Nephron (organoid): ENCODE results near the gene RNF113B.

Experiments
- H3K27ac Mint-ChIP-seq, 3 experiments: 2 replicates each; pipeline ENCODE4 v1.8.0; 2020; ENCODE audit warnings: mixed read lengths in 3 of 3, mild to moderate bottlenecking in 2 of 3, moderate library complexity in 1 of 3
- H3K27me3 Mint-ChIP-seq: 2 replicates; pipeline ENCODE4 v1.8.0; 2021; ENCODE audit warnings: low read depth, mild to moderate bottlenecking, moderate library complexity, mixed read lengths
- H3K36me3 Mint-ChIP-seq: 2 replicates; pipeline ENCODE4 v1.8.0; 2020; ENCODE audit warnings: low read depth, mixed read lengths
- H3K4me1 Mint-ChIP-seq: 2 replicates; pipeline ENCODE4 v1.8.0; 2020; ENCODE audit warnings: mixed read lengths
- H3K4me3 Mint-ChIP-seq, 3 experiments: 2 replicates each; pipeline ENCODE4 v1.8.0; 2020; ENCODE audit warnings: mild to moderate bottlenecking in 3 of 3, mixed read lengths in 3 of 3, moderate library complexity in 2 of 3
- H3K9me3 Mint-ChIP-seq: 2 replicates; pipeline ENCODE4 v1.8.0; 2020; ENCODE audit warnings: mixed read lengths
- TF ChIP-seq, protein P1 (sequence below), 3 experiments: fragments of 200-600 bp; sonication (generic); IDR thresholded peaks; one replicate each; pipeline ENCODE4 v1.5.0; 2021; ENCODE audit warnings: antibody characterized with exemption in 3 of 3; ENCODE audit not compliant: unreplicated experiment in 3 of 3

RNF113B gene

DNA sequence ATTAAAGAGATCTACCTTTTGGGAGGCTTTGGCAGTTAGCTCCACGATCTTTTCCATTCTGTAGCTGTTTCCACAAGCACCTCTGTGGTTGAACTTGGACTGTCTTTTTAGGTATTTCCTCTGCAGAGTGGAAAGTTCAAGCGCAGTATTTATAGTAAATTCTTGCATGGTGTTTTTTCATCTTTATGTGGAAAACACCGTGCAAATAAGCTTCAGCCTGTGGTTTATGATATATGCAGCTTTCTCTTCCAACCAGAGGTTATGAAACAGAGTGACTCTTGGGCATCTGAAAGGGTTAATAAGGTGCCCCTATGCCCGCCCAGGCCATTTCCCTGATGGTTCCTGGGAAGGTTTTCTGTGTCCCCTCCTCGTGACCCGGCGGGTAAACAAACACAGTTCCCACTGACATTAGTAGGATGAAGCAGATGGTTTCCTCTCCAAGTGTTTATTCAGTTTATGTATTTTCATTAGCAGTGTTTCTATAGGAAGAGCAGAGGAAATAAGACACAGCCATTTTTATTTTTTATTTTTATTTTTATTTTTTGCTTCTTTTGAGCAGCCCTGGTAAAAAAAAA, 39.7 kb upstream of the RNF113B start:
- peak overlapping the region; percentile 72 to 97 (median 76) for H3K27ac Mint-ChIP-seq
- peak overlapping the region; percentile 31 to 50 (median 41) for H3K4me3 Mint-ChIP-seq
- H3K27me3 Mint-ChIP-seq: no peaks in the 10 kb centered on the region
- H3K36me3 Mint-ChIP-seq: peaks cover 19% of the 10 kb centered on the region
- H3K9me3 Mint-ChIP-seq: no peaks in the 10 kb centered on the region
- TF ChIP-seq, protein P1, sequence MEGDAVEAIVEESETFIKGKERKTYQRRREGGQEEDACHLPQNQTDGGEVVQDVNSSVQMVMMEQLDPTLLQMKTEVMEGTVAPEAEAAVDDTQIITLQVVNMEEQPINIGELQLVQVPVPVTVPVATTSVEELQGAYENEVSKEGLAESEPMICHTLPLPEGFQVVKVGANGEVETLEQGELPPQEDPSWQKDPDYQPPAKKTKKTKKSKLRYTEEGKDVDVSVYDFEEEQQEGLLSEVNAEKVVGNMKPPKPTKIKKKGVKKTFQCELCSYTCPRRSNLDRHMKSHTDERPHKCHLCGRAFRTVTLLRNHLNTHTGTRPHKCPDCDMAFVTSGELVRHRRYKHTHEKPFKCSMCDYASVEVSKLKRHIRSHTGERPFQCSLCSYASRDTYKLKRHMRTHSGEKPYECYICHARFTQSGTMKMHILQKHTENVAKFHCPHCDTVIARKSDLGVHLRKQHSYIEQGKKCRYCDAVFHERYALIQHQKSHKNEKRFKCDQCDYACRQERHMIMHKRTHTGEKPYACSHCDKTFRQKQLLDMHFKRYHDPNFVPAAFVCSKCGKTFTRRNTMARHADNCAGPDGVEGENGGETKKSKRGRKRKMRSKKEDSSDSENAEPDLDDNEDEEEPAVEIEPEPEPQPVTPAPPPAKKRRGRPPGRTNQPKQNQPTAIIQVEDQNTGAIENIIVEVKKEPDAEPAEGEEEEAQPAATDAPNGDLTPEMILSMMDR (IDR thresholded peaks at IDR 0.05; ENCODE audit: unreplicated experiment in 3 of 3): no peak
- H3K4me1 Mint-ChIP-seq: peaks cover 89% of the 10 kb centered on the region

DNA sequence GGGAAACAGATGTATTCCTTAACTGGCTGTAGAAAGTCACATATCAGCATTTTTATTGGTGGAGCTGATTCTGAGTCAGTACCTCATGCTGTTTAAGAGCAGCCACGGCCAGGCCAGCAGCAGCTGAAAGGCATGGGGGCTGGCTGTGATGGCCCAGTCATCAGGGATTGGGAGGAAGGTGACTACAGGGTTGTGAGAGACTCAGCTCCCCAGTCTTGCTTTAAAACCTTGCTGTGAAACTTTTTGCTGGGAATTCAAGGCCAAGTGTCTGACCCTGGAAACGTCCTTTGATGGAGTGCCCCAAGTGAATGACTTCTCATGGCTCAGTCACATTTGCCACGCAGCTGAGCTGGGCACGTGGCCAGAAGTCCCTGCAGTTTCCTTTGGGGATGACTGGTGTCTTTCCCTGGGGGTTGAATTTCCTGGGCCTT, 39.1 kb upstream of the RNF113B start:
- Mint-ChIP-seq H3K4me3 (peak overlapping the region in 1 of 3 experiments; percentile 15), H3K9me3 (peaks cover 4% of the 10 kb centered on the region), H3K27ac (peak overlapping the region; percentile 97 to 99 (median 97)), H3K36me3 (peaks cover 26% of the 10 kb centered on the region), H3K4me1 (peaks cover 87% of the 10 kb centered on the region), H3K27me3 (no peaks in the 10 kb centered on the region)
- TF ChIP-seq, protein P1 (IDR thresholded peaks at IDR 0.05; ENCODE audit: unreplicated experiment in 3 of 3): no peak

DNA sequence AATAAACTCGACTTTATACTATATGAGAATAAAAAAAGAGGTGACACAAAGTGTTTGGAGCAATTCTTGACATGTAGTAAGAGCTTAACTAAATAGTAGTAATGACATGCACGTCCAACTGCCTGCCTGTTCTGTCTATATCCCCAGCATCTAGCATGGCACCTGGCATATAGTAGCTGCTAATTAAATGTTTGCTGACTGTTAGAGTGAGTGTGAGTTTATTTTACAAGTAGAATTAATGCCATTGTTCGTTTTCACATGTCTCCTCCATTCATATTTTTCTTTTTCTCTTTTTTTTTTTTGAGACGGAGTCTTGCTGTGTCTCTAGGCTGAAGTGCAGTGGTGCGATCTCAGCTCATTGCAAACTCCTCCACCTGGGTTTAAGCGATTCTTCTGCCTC, 38.4 kb upstream of the RNF113B start:
- TF ChIP-seq, protein P1 (IDR thresholded peaks at IDR 0.05; ENCODE audit: unreplicated experiment in 3 of 3): no peak
- H3K27me3 Mint-ChIP-seq: no peaks in the 10 kb centered on the region
- H3K9me3 Mint-ChIP-seq: peaks cover 6% of the 10 kb centered on the region
- H3K4me1 Mint-ChIP-seq: peaks cover 81% of the 10 kb centered on the region
- peaks cover 32% of the 10 kb centered on the region for H3K36me3 Mint-ChIP-seq
- H3K4me3 Mint-ChIP-seq: peak overlapping the region in 1 of 3 experiments; percentile 15
- H3K27ac Mint-ChIP-seq: peak overlapping the region; percentile 97 to 99 (median 97)

DNA sequence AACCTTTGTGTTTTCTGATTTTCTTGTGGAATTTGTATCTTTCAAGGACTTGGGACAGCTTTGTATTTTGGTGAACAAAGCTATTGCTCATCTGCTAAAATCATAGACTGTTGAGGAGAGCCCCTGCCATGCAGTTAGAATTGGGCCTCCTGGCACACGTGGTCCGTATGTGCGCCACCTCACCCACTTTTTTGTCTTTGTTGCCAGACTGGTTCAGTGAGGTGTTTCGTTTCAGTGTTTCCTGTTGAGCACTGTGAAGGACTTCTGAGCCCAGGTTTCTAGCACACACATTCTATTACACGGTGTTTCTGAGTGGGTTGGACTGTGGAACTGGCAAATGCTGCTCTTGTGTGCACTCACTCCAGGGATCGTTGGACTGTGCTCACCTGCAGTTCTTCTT, 37.6 kb upstream of the RNF113B start:
- H3K27ac Mint-ChIP-seq: peak overlapping the region; percentile 97 to 99 (median 97)
- H3K9me3 Mint-ChIP-seq: peaks cover 6% of the 10 kb centered on the region
- TF ChIP-seq, protein P1 (IDR thresholded peaks at IDR 0.05; ENCODE audit: unreplicated experiment in 3 of 3): no peak
- peaks cover 73% of the 10 kb centered on the region for H3K4me1 Mint-ChIP-seq
- H3K27me3 Mint-ChIP-seq: no peaks in the 10 kb centered on the region
- peaks cover 35% of the 10 kb centered on the region for H3K36me3 Mint-ChIP-seq
- H3K4me3 Mint-ChIP-seq: peak overlapping the region in 2 of 3 experiments; percentile 8 to 48

DNA sequence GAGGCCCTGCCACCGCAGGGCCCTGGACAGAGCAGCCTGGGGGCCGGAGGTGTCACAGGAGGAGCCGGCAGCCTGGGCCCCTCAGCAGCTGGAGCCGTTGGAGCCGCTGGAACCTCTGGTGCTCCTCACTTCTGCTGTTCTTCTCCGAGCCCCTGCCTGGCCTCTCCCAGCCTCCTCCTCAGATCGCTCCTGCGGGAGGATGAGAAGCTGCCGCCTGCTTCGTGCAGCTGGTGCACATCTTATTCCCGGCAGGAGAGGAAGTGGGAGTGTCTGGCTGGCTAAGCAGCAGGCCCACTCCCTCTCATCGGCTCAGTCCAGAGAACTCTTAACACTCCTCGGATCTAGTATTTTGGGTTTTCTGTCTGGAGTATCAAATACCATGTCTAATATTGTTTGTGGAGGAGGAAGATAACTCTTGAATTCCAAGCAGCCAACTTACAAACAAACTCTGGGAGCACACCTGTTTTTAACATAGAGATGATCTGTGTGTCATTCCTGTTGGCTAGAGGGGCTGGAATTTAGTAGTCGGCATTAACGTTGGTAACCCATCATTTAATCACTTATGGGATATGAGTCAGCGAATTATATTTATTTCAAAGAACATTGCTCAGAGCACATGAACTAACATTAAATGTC, 37.1 kb upstream of the RNF113B start:
- peaks cover 35% of the 10 kb centered on the region for H3K36me3 Mint-ChIP-seq
- peak overlapping the region; percentile 97 to 99 (median 97) for H3K27ac Mint-ChIP-seq

More for the DNA sequence above, 37.1 kb upstream of the RNF113B start:
- peak overlapping the region; percentile 41 to 54 (median 48) for H3K4me3 Mint-ChIP-seq
- H3K9me3 Mint-ChIP-seq: peaks cover 6% of the 10 kb centered on the region
- H3K4me1 Mint-ChIP-seq: peaks cover 72% of the 10 kb centered on the region
- TF ChIP-seq, protein P1 (IDR thresholded peaks at IDR 0.05; ENCODE audit: unreplicated experiment in 3 of 3): no peak
- no peaks in the 10 kb centered on the region for H3K27me3 Mint-ChIP-seq
